ENCODE data around the gene OR6N1.

DNA sequence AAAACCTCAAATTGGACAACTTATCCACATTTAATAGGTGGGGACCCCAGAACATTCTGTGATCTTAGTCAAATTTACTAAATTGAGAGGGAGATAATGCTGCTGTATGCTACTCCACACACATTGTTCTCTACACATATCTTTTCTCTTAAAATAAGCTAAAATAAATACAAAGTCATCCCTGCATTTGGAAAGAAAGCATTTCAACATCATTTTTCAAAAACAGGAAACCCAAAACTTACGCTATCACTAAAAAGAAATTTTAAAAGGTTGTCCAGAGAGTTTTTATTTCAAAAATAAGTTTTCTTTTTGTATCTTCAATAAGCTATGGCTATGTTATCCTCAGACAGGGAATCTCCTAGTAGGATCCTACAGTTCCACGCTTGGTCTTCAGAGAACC lies 28.5 kb upstream of the OR6N1 start:
- TF ChIP-seq, protein P1, sequence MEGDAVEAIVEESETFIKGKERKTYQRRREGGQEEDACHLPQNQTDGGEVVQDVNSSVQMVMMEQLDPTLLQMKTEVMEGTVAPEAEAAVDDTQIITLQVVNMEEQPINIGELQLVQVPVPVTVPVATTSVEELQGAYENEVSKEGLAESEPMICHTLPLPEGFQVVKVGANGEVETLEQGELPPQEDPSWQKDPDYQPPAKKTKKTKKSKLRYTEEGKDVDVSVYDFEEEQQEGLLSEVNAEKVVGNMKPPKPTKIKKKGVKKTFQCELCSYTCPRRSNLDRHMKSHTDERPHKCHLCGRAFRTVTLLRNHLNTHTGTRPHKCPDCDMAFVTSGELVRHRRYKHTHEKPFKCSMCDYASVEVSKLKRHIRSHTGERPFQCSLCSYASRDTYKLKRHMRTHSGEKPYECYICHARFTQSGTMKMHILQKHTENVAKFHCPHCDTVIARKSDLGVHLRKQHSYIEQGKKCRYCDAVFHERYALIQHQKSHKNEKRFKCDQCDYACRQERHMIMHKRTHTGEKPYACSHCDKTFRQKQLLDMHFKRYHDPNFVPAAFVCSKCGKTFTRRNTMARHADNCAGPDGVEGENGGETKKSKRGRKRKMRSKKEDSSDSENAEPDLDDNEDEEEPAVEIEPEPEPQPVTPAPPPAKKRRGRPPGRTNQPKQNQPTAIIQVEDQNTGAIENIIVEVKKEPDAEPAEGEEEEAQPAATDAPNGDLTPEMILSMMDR (IDR thresholded peaks at IDR 0.05), result no peak
- no peak for TF ChIP-seq POLR2A (IDR thresholded peaks at IDR 0.05)

Measured in heart left ventricle (tissue), 13 donors.